Endothelial cell of umbilical vein (primary cell): ENCODE data around the gene FILIP1L. TPM values are rescaled to one million over a fixed set of nuclear protein-coding genes. Genes with fewer than 3 reads are reported as not detected.

Experiments used
- BruUV-seq: library from RNA; stranded (reverse); fragments of 400-500 nt; replicated peaks from 2 replicates; lab custom pipeline; 2021; lab: Mats Ljungman, UMichigan
- CTCF ChIA-PET: fragments of 300-600, 350-600 bp; sonication (Branson Sonifier 250); formaldehyde crosslinking; loops from one replicate; lab custom pipeline; 2021; ENCODE audit warnings: antibody characterized with exemption, inconsistent platforms; lab: Charles Lee
- POLR2A ChIA-PET: fragments of 300-600, 350-600 bp; sonication (Branson Sonifier 250); formaldehyde crosslinking; loops from one replicate; lab custom pipeline; 2021; ENCODE audit warnings: antibody characterized with exemption, inconsistent platforms; lab: Charles Lee
- DNase-seq: peaks from one replicate; pipeline ENCODE4 v3.0.0-alpha.2; 2011; ENCODE audit warnings: low read depth, low spot score
- FAIRE-seq: peaks from 2 replicates; lab custom pipeline; 2011; peaks lifted over from hg19 to GRCh38; lab: Jason Lieb, UNC
- H2AFZ ChIP-seq: 2 replicates; pipeline ENCODE4 v1.6.0; 2012; ENCODE audit warnings: low read depth, low read length, control low read depth, inconsistent platforms
- H3K27ac ChIP-seq: 2 replicates; pipeline ENCODE4 v1.5.1; 2011; ENCODE audit warnings: low read depth, mild to moderate bottlenecking, control low read depth, low read length, moderate library complexity; ENCODE audit not compliant: insufficient read depth
- H3K27me3 ChIP-seq, 2 experiments: 2 replicates each; pipeline versions ENCODE4 v1.6.0 to v1.6.1; 2011; ENCODE audit warnings: low read length in 2 of 2, mixed read lengths in 1 of 2; ENCODE audit not compliant: control insufficient read depth in 2 of 2, insufficient read depth in 2 of 2
- H3K36me3 ChIP-seq, 2 experiments: 2 replicates in 1 of 2; 3 replicates in 1 of 2; pipeline ENCODE4 v1.5.1; 2011; ENCODE audit warnings: low read length in 2 of 2, mild to moderate bottlenecking in 1 of 2, moderate library complexity in 1 of 2; ENCODE audit not compliant: control insufficient read depth in 2 of 2, insufficient read depth in 2 of 2; ENCODE audit errors: extremely low read depth in 1 of 2
- H3K4me1 ChIP-seq: 3 replicates; pipeline ENCODE4 v1.5.1; 2011; ENCODE audit warnings: mild to moderate bottlenecking, low read length; ENCODE audit not compliant: control insufficient read depth, insufficient read depth; ENCODE audit errors: extremely low read depth
- H3K4me2 ChIP-seq: 2 replicates; pipeline ENCODE4 v1.6.1; 2011; ENCODE audit warnings: low read length, control low read depth, mixed read lengths; ENCODE audit not compliant: insufficient read depth
- H3K4me3 ChIP-seq, 3 experiments: fragments of 200-600 bp in 1 of 3; sonication (generic), shearing (Covaris generic) in 1 of 3; replicated peaks in 1 of 3; 2 replicates each; pipeline ENCODE4 v1.5.1; 2011 to 2016; ENCODE audit warnings: control low read depth in 3 of 3, low read length in 3 of 3, mild to moderate bottlenecking in 2 of 3, inconsistent platforms in 1 of 3, low read depth in 1 of 3, moderate library complexity in 1 of 3; ENCODE audit not compliant: insufficient read depth in 1 of 3
- H3K79me2 ChIP-seq: 2 replicates; pipeline ENCODE4 v1.6.0; 2012; ENCODE audit warnings: low read length, inconsistent platforms; ENCODE audit not compliant: control insufficient read depth, insufficient read depth
- H3K9ac ChIP-seq: replicated peaks from 2 replicates; pipeline ENCODE3; 2011; ENCODE audit warnings: low read length, control low read depth; ENCODE audit not compliant: insufficient read depth; ENCODE audit errors: extremely low read depth
- H3K9me1 ChIP-seq: replicated peaks from 3 replicates; pipeline ENCODE4 v1.6.0; 2011; ENCODE audit warnings: mild to moderate bottlenecking, low read length; ENCODE audit not compliant: control insufficient read depth, insufficient read depth; ENCODE audit errors: extremely low read depth
- H3K9me3 ChIP-seq: replicated peaks from 2 replicates; pipeline ENCODE4 v1.5.1; 2012; ENCODE audit warnings: low read length, inconsistent platforms; ENCODE audit not compliant: control insufficient read depth, insufficient read depth
- H4K20me1 ChIP-seq: replicated peaks from 2 replicates; pipeline ENCODE3; 2011; ENCODE audit warnings: mild to moderate bottlenecking, low read length; ENCODE audit not compliant: control insufficient read depth, insufficient read depth; ENCODE audit errors: extremely low read depth
- EZH2 ChIP-seq: IDR thresholded peaks from 2 replicates; pipeline ENCODE4 v1.6.1; 2012; ENCODE audit warnings: borderline replicate concordance, low read depth, mild to moderate bottlenecking, moderate library complexity, low read length, inconsistent platforms; ENCODE audit not compliant: severe bottlenecking
- FOS ChIP-seq: IDR thresholded peaks from 2 replicates; pipeline ENCODE4 v1.6.1; 2011; ENCODE audit warnings: mild to moderate bottlenecking, low read length, moderate library complexity, borderline replicate concordance; ENCODE audit not compliant: insufficient read depth
- GATA2 ChIP-seq: IDR thresholded peaks from 2 replicates; pipeline ENCODE4 v1.7.0; 2011; ENCODE audit warnings: low read depth, mild to moderate bottlenecking, moderate library complexity, mixed read lengths, low read length; ENCODE audit not compliant: insufficient read length, insufficient read depth
- JUN ChIP-seq: IDR thresholded peaks from 2 replicates; pipeline ENCODE4 v1.6.1; 2011; ENCODE audit warnings: borderline replicate concordance, low read depth; ENCODE audit not compliant: insufficient read length, insufficient read depth
- MAX ChIP-seq: IDR thresholded peaks from 2 replicates; pipeline ENCODE4 v1.6.1; 2011; ENCODE audit not compliant: insufficient read depth, insufficient read length
- POLR2AphosphoS5 ChIP-seq: IDR thresholded peaks from 2 replicates; pipeline ENCODE4 v1.6.1; 2012; ENCODE audit warnings: low read depth, mild to moderate bottlenecking, control low read depth, low read length, moderate library complexity; ENCODE audit not compliant: insufficient read depth
- dilution Hi-C: fragments of 300-500 bp; cut with MboI; formaldehyde crosslinking; loops from one replicate; pipeline ENCODE4 v1.15.0; 2019; ENCODE audit warnings: low sequenced_read_pairs; ENCODE audit not compliant: extremely low pct_ligation_motif_present
- intact Hi-C: fragments of 100-400 bp; cut with micrococcal nuclease; formaldehyde crosslinking; loops from one replicate; pipeline ENCODE4 v1.10.0; 2022
- polyA plus RNA-seq, 4 experiments: library from polyadenylated mRNA; depleted of rRNA in 3 of 4; stranded (reverse) in 3 of 4; unstranded in 1 of 4; fragments of >200 nt; gene quantifications; 2 replicates each; pipeline versions ENCODE4 v1.2.1 to v1.2.3, GENCODE V29; 2011 to 2012; ENCODE audit warnings: missing spikeins in 1 of 4
- total RNA-seq: library from RNA; stranded (reverse); gene quantifications from 2 replicates; pipeline ENCODE4 v1.2.3, GENCODE V29; 2021

FILIP1L gene
- total and polyA plus RNA-seq, 2 donors (not counting 3 experiments of a cell fraction or from before 2014, with no cell fraction given), result 26.0 to 29.9 TPM

GRCh38 chr3:100041328-100041749 is 73.0 kb downstream of the FILIP1L start:
- intact Hi-C loops, result loop anchor here (1.0 to 5.0 kb wide), 12 partner anchors 28 to 1069 kb away; partner anchors contain the start of genes LNP1 and TOMM70
- no peaks in the 10 kb centered on the region for H3K9me3 ChIP-seq
- peaks cover 46% of the 10 kb centered on the region for H3K4me1 ChIP-seq
- CTCF ChIA-PET, result interaction anchor here (0.9 to 3.3 kb wide), 12 partner anchors 9 to 213 kb away, joined by 3 to 35 read pairs (median 5); no protein-coding TSS in a partner anchor
- TF ChIP-seq EZH2 (no peak), FOS (peak; percentile 89), POLR2AphosphoS5 (peak; percentile 51), JUN (peak; percentile 100)
- POLR2A ChIA-PET, result interaction anchor here (0.6 to 2.7 kb wide), 12 partner anchors 20 to 219 kb away, joined by 3 to 19 read pairs (median 5); partner anchors contain the start of gene TBC1D23
- H3K9me1 ChIP-seq, result no peaks in the 10 kb centered on the region
- BruUV-seq, result no TSS peak
- DNase-seq, result peak; percentile 99
- H4K20me1 ChIP-seq, result no peaks in the 10 kb centered on the region
- H3K4me3 ChIP-seq, result peak overlapping the region in 1 of 3 experiments; percentile 29
- dilution Hi-C loops, result no loop called here
- no peaks in the 10 kb centered on the region for H3K79me2 ChIP-seq
- peak; percentile 86 for FAIRE-seq
- peak overlapping the region; percentile 85 for H3K4me2 ChIP-seq
- peak overlapping the region; percentile 100 for H3K27ac ChIP-seq
- H2AFZ ChIP-seq, result no peak overlapping the region
- peak overlapping the region; percentile 97 for H3K9ac ChIP-seq
- no peaks in the 10 kb centered on the region for H3K27me3 ChIP-seq
- H3K36me3 ChIP-seq, result no peaks in the 10 kb centered on the region

GRCh38 chr3:100040451-100041225 is 73.7 kb downstream of the FILIP1L start:
- no peaks in the 10 kb centered on the region for H3K79me2 ChIP-seq
- H3K36me3 ChIP-seq, result no peaks in the 10 kb centered on the region
- H3K9me1 ChIP-seq, result no peaks in the 10 kb centered on the region
- peak overlapping the region; percentile 85 for H3K4me2 ChIP-seq
- peaks cover 42% of the 10 kb centered on the region for H3K4me1 ChIP-seq
- no peak overlapping the region for H3K4me3 ChIP-seq
- BruUV-seq, result TSS peak; percentile 80
- TF ChIP-seq JUN, result peak; percentile 23
- no peak for TF ChIP-seq POLR2AphosphoS5
- peak; percentile 56 for TF ChIP-seq GATA2
- no peak for TF ChIP-seq MAX
- peak; percentile 15 for TF ChIP-seq FOS
- H3K27ac ChIP-seq, result peak overlapping the region; percentile 100
- peak overlapping the region; percentile 97 for H3K9ac ChIP-seq
- POLR2A ChIA-PET, result interaction anchor here (0.7 to 2.7 kb wide), 8 partner anchors 28 to 220 kb away, joined by 3 to 19 read pairs (median 4); partner anchors contain the start of gene TBC1D23
- no peaks in the 10 kb centered on the region for H3K9me3 ChIP-seq
- no peak overlapping the region for H2AFZ ChIP-seq
- peak; percentile 88 for FAIRE-seq
- CTCF ChIA-PET, result interaction anchor here (0.9 to 3.3 kb wide), 11 partner anchors 8 to 213 kb away, joined by 3 to 35 read pairs (median 5); no protein-coding TSS in a partner anchor
- intact Hi-C loops (loop anchor here (1.0 to 5.0 kb wide), 12 partner anchors 29 to 1068 kb away; partner anchors contain the start of genes LNP1 and TOMM70), dilution Hi-C loops (no loop called here)
- no peaks in the 10 kb centered on the region for H3K27me3 ChIP-seq
- no peaks in the 10 kb centered on the region for H4K20me1 ChIP-seq
- peak; percentile 80 for DNase-seq
